ENCODE data around the gene TGFBI. TPM values are rescaled to one million over a fixed set of nuclear protein-coding genes. Genes with fewer than 3 reads are reported as not detected.

The TGFBI gene
- total and polyA plus RNA-seq, 2 donors from 2014 or later: 36.4 to 78.5 TPM

GRCh38 chr5:136015003-136015375 is 13.8 kb upstream of the TGFBI start:
- FAIRE-seq (no peak), DNase-seq (no peak)
- Histone ChIP-seq H3K27me3 (ENCODE audit: control insufficient read depth, insufficient read depth, low read length) (no peaks in the 10 kb centered on the region), H3K27ac (ENCODE audit: low read depth in 2 of 2, low read length in 2 of 2) (no peak overlapping the region), H3K4me3 (ENCODE audit: low read length in 3 of 3) (no peak overlapping the region), H3K9ac (ENCODE audit: low read length in 3 of 3) (no peak overlapping the region), H3K9me3 (ENCODE audit: control insufficient read depth in 2 of 3, insufficient read depth in 1 of 3, low read length in 3 of 3) (no peaks in the 10 kb centered on the region), H3K36me3 (ENCODE audit: control insufficient read depth in 2 of 3, insufficient read depth in 3 of 3, low read length in 3 of 3) (no peaks in the 10 kb centered on the region), H3K4me1 (ENCODE audit: control insufficient read depth in 2 of 3, insufficient read depth in 2 of 3, low read depth in 1 of 3, low read length in 3 of 3) (peaks cover 0 to 5% (median 0%) of the 10 kb centered on the region in 3 donors)
- intact Hi-C loops (cut with DNase I): no loop called here
- TF ChIP-seq CTCF (IDR thresholded peaks at IDR 0.05; ENCODE audit: borderline replicate concordance, extremely low read depth, insufficient read depth): no peak

- Histone ChIP-seq H3K4me3 (ENCODE audit: low read length in 3 of 3) (no peak overlapping the region), H3K36me3 (ENCODE audit: control insufficient read depth in 2 of 3, insufficient read depth in 3 of 3, low read length in 3 of 3) (no peaks in the 10 kb centered on the region), H3K27me3 (ENCODE audit: control insufficient read depth, insufficient read depth, low read length) (no peaks in the 10 kb centered on the region), H3K9ac (ENCODE audit: low read length in 3 of 3) (no peak overlapping the region), H3K4me1 (ENCODE audit: control insufficient read depth in 2 of 3, insufficient read depth in 2 of 3, low read depth in 1 of 3, low read length in 3 of 3) (peaks cover 0 to 5% (median 0%) of the 10 kb centered on the region in 3 donors), H3K9me3 (ENCODE audit: control insufficient read depth in 2 of 3, insufficient read depth in 1 of 3, low read length in 3 of 3) (no peaks in the 10 kb centered on the region), H3K27ac (ENCODE audit: low read depth in 2 of 2, low read length in 2 of 2) (no peak overlapping the region)
- TF ChIP-seq CTCF (IDR thresholded peaks at IDR 0.05; ENCODE audit: borderline replicate concordance, extremely low read depth, insufficient read depth): no peak
- no peak for DNase-seq
- intact Hi-C loops (cut with DNase I): no loop called here
- FAIRE-seq: no peak
These were observed 12.7 kb upstream of the TGFBI start for GRCh38 chr5:136015966-136016650.

- Histone ChIP-seq H3K36me3 (ENCODE audit: control insufficient read depth in 2 of 3, insufficient read depth in 3 of 3, low read length in 3 of 3) (no peaks in the 10 kb centered on the region), H3K9ac (ENCODE audit: low read length in 3 of 3) (no peak overlapping the region), H3K4me3 (ENCODE audit: low read length in 3 of 3) (no peak overlapping the region), H3K27ac (ENCODE audit: low read depth in 2 of 2, low read length in 2 of 2) (no peak overlapping the region), H3K9me3 (ENCODE audit: control insufficient read depth in 2 of 3, insufficient read depth in 1 of 3, low read length in 3 of 3) (no peaks in the 10 kb centered on the region), H3K27me3 (ENCODE audit: control insufficient read depth, insufficient read depth, low read length) (no peaks in the 10 kb centered on the region), H3K4me1 (ENCODE audit: control insufficient read depth in 2 of 3, insufficient read depth in 2 of 3, low read depth in 1 of 3, low read length in 3 of 3) (peaks cover 0 to 5% (median 0%) of the 10 kb centered on the region in 3 donors)
- intact Hi-C loops (cut with DNase I): no loop called here
- TF ChIP-seq CTCF (IDR thresholded peaks at IDR 0.05; ENCODE audit: borderline replicate concordance, extremely low read depth, insufficient read depth): no peak
- FAIRE-seq: no peak
- DNase-seq: no peak
These were observed 11.8 kb upstream of the TGFBI start for GRCh38 chr5:136016945-136017530.
